Activated CD4-positive, alpha-beta T cell treated with anti-CD3 and anti-CD28 coated beads for 36 hours (primary cell): ENCODE data around the gene CAPN14. TPM values are rescaled to one million over a fixed set of nuclear protein-coding genes. Genes with fewer than 3 reads are reported as not detected.

Experiments used
- ATAC-seq: fragments of 200-7000 bp; cut with Tn5 transposase; one replicate; pipeline ENCODE4 v1.10.0; 2021; ENCODE audit warnings: mild to moderate bottlenecking, moderate library complexity
- CTCF ChIA-PET: fragments of 350-600 bp; sonication (Branson Sonifier 250); formaldehyde crosslinking; loops from one replicate; lab custom pipeline; 2021; ENCODE audit warnings: antibody characterized with exemption; lab: Charles Lee
- POLR2A ChIA-PET: fragments of 350-600 bp; sonication (Branson Sonifier 250); formaldehyde crosslinking; loops from one replicate; lab custom pipeline; 2021; ENCODE audit warnings: antibody characterized with exemption, inconsistent platforms; lab: Charles Lee
- DNase-seq: peaks from one replicate; pipeline ENCODE4 v3.0.0-alpha.2; 2020
- H3K27ac Mint-ChIP-seq: one replicate; pipeline ENCODE4 v1.8.0; 2021; ENCODE audit warnings: mixed read lengths
- H3K27me3 Mint-ChIP-seq: one replicate; pipeline ENCODE4 v1.8.0; 2021; ENCODE audit warnings: mixed read lengths
- H3K36me3 Mint-ChIP-seq: one replicate; pipeline ENCODE4 v1.8.0; 2021; ENCODE audit warnings: low read depth, mixed read lengths
- H3K4me1 Mint-ChIP-seq: one replicate; pipeline ENCODE4 v1.8.0; 2021; ENCODE audit warnings: mixed read lengths
- H3K4me3 Mint-ChIP-seq: one replicate; pipeline ENCODE4 v1.8.0; 2021; ENCODE audit warnings: mild to moderate bottlenecking, moderate library complexity, mixed read lengths
- H3K9me3 Mint-ChIP-seq: one replicate; pipeline ENCODE4 v1.8.0; 2021; ENCODE audit warnings: low read depth, mixed read lengths
- intact Hi-C, 2 experiments: fragments of 100-400 bp; cut with DNase I in 1 of 2; cut with micrococcal nuclease in 1 of 2; formaldehyde crosslinking; loops; one replicate each; pipeline versions ENCODE4 v1.14.2 to v1.15.1; 2022 to 2024; cut with DNase I, micrococcal nuclease
- total RNA-seq, 2 experiments: library from RNA; stranded (reverse); gene quantifications; one replicate each; pipeline ENCODE4 v1.2.3, GENCODE V29; 2021

The CAPN14 gene
- total RNA-seq, 2 experiments from 2014 or later: 0.51 to 0.64 TPM

DNA sequence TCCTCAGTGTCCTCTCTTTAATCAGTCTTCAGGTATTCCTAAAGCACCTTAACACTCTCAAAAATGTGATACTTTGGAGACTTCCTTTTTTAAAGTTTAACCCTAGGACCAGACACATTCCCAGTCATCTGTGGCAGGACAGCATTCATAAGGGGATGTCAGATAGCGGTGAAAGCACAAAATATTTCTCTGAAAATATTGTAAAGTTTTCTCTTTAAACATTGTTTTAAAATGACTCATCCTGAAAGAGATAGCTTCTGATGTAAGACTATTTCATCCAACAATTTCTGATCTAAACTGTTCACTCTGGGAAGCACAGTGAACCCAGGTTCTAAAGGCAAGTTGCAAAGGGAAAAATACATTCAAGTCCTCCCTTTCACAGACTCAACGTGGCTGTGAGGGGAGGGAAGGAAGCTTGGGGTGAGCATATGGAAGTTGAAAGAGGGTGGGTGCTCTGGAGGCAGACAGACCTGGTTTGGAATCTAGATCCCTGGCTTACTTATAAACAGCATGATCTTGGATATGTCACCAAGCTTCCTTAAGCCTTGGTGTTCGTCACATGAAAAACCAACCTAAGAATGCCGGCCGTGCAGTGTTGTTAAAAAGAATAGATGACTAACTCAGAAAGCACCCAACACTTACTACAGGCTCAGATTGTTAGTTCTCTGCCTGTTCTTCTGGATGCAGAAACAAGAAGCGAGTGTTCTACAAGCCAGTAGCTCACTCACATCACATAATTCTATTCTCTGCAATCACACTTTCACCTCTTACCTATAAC, 91.2 kb downstream of the CAPN14 start:
- Mint-ChIP-seq H3K36me3 (no peaks in the 10 kb centered on the region), H3K4me3 (no peak overlapping the region), H3K27me3 (peaks cover 13% of the 10 kb centered on the region), H3K9me3 (no peaks in the 10 kb centered on the region), H3K27ac (no peak overlapping the region), H3K4me1 (no peaks in the 10 kb centered on the region)
- DNase-seq: no peak
- CTCF ChIA-PET: interaction anchor here (0.8 kb wide), 1 partner anchor 904 kb away, joined by 3 read pairs; no protein-coding TSS in a partner anchor
- ATAC-seq: no peak
- POLR2A ChIA-PET: no interaction called here
- intact Hi-C loops: no loop called here

DNA sequence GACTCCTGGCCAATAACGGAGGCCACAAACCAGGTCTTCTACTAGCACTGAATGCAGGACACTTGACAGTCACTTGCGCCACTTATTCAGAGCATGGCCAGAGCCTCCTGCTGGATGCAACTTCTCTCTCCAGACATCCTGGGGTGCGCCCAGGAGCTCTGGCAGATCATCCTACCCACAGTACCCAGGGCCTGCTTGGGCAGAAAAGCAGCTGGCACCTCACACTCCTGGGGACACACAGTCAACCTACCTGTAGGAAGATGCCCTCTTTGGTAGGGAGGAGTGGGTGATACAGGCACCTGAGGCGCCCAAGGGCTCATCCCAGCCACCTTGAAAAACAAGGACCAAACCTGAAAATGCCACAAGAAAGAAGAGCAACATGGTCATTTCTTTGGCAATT, 92.4 kb downstream of the CAPN14 start:
- ATAC-seq: no peak
- POLR2A ChIA-PET: no interaction called here
- no peaks in the 10 kb centered on the region for H3K4me1 Mint-ChIP-seq
- no peaks in the 10 kb centered on the region for H3K36me3 Mint-ChIP-seq
- no peak overlapping the region for H3K4me3 Mint-ChIP-seq
- no peak overlapping the region for H3K27ac Mint-ChIP-seq
- intact Hi-C loops: no loop called here
- DNase-seq: no peak
- no peaks in the 10 kb centered on the region for H3K9me3 Mint-ChIP-seq
- CTCF ChIA-PET: no interaction called here
- peaks cover 13% of the 10 kb centered on the region for H3K27me3 Mint-ChIP-seq

Other genes starting within 250 kb of the CAPN14 start
- under 1 TPM; 0.48 to 0.83 TPM for gene GALNT14, start 79.1 kb downstream of the CAPN14 start, total RNA-seq
- 1 to 10 TPM; 1.4 to 1.6 TPM for gene EHD3, start 16.6 kb upstream of the CAPN14 start, total RNA-seq
- under 1 TPM in 1 of 2 experiments, not detected in 1; 0.11 TPM for gene XDH, start 197.2 kb upstream of the CAPN14 start, total RNA-seq